NK-92 treated with Interleukin-12 subunit alpha and Interleukin-12 subunit beta, amount 100 ng/mL, for 24 hours (cell line): ENCODE measurements around the gene OTOF.
A peak's percentile ranks its signal among the peaks of the same experiment; 100 is the strongest.

Experiments used
- DNase-seq: peaks from one replicate; lab custom pipeline; 2025; lab: John Stamatoyannopoulos, UW

OTOF gene

GRCh38 chr2:26477911-26478253 is at the start of gene OTOF:
Gene OTOF (minus strand): TSS chr2:26478124.
- DNase-seq: no peak

- DNase-seq: no peak
These were observed 48.7 kb upstream of the OTOF start for GRCh38 chr2:26526589-26526988.

GRCh38 chr2:26526105-26526504 is 48.2 kb upstream of the OTOF start:
- DNase-seq: no peak

DNA sequence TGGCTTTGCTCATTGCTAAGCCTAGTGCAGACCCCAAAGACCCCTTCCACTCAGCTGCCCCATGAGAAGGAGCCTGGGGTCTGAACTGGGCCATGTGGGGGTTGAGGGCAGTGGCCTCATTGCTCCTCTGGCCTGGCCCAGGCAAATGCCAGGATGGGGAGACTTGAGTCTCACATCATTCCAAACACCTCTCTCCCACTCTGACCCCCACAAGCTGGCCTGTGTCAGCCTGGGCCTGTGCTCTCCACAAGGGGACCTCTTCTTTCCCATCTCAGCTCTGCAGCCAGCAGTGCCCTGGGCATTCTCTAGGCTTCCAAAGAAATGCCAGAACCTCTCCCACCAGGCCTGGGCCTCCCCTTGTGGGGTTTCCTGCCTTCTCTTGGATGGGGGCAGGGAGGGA is 45.8 kb upstream of the OTOF start:
- no peak for DNase-seq

GRCh38 chr2:26522751-26523171 is 44.8 kb upstream of the OTOF start:
- no peak for DNase-seq

DNA sequence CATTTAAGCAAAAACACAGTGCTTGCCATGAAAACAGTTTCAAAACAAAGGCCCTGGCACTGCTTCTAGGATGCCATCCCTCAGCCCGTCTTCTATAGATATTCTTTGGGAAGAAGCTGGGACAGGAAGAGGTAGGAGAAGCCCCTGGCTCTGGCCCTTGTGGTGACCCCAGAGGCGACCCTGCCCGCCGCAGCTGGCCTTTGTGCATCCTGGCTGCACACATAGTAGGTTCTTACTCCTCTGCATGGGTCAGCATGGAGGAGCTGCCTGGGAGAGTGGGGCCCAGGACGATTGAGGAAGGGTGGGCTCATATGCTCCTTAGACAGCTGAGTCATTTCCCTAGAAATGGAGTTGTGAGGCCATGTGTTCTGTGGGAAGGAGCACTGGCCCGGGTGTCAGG is 44.4 kb upstream of the OTOF start:
- DNase-seq: no peak

DNA sequence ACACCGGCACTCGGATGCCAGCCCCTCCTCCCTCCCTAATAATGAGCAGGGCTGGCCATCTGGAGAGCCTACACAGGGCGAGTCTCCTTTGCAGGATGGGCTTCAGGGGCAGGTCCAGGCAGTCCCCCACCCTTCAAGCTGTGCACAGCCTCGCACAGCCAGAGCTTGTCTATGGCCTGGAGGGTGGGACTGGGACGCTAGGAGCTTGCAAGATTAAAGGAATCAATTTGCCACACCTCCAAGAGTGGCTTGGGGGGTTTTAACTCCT is 43.9 kb upstream of the OTOF start:
- no peak for DNase-seq

DNA sequence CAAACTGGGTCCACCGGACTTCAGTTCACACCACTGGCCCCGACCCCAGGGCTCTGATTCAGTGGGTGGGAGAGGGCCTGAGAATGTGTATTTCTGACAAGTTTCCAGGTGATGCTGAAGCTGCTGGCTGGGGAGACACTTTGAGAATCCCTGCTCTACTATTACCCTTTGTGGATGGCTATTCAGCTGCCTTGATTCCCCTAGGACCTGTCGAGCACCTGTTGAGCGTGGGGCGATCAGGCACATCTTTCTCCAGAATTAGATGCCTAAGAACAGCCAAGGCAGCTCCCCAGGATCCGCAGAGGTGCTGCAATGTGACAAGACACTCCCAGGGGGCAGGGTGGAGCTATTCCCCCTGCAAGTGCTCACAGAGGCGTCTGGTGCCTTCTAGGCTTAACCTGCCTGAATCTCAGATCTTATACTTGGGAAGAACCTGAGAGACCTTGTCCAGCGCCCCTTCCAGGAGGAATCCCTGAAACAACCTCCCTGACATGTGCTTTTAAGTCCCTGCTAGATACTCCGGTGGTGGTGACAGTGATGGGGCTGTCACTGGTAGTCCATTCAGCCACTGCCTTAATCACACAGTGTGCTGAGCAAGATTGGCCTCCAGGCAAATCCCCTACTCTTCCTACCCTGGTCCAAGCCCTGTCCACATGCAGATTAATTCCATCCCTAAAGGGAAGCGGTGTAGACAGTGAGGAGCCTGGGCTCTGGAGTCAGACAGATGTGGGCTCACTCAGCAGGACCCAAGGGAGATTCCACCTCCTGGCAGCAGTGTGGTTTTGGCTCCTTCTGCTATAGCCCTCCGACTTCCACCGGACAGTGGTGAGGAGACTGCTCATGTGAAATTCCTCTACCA is 43.4 kb upstream of the OTOF start:
- DNase-seq: no peak

- DNase-seq: no peak
These were observed 42.2 kb upstream of the OTOF start for GRCh38 chr2:26520148-26520449.

DNA sequence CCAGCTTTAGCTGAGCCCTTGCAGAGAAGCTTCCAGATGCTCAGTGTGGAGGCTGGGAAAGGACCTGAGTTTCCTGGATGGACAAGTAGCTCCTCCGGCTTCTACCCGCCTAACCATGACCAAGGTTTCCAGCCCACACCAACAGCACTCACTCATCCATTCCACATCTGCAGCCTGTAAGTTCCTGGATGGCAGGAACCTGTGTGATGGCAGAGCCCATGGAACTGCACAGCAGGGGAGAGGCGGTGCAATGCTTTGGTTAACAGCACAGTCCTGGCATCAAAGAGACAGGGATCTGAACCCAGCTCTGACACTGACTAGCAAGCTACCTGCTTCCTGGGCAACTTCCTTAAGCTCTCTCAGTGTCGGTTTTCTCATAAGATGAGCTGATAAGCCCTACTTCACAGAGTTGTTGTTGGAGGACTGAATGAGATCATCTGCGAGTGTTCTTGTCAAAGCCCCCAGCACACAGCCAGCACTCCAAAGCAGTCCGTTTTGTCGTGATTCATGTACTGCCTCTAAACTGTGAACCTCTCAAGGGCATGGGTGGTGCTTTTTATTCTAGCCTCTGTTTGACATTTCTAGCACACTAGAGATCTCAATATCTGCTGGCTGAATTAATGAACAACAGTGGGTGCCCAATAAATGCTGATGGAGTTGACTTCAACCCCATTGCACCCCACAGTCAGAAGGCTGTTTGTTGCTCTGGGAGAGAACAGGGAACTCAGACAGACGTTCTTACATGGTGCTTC is 41.6 kb upstream of the OTOF start:
- DNase-seq: no peak

- DNase-seq: no peak
These were observed 38.9 kb upstream of the OTOF start for GRCh38 chr2:26516781-26517180.

GRCh38 chr2:26516246-26516645 is 38.3 kb upstream of the OTOF start:
- no peak for DNase-seq

- no peak for DNase-seq
These were observed 37.8 kb upstream of the OTOF start for GRCh38 chr2:26515771-26516170.

DNA sequence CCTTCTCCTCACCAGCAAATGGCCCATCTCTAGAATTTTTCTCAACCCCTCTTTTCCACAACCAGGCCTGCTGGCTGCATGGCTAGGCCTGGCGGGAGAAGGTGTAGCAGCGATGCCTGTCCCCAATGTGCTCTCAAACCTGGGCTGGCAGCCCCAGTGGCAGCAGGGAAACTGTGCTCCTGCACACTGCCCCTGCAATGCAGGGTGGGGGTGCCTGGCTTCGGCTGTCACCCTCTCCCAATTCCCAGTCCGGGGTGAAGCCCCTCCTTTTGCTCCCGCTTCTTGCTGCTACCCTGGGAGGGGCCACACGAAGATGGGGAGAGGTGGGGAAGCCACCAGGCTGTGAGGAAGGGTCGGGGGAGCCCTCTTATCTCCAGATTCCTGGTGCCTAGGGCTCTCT is 36.1 kb upstream of the OTOF start:
- no peak for DNase-seq

DNA sequence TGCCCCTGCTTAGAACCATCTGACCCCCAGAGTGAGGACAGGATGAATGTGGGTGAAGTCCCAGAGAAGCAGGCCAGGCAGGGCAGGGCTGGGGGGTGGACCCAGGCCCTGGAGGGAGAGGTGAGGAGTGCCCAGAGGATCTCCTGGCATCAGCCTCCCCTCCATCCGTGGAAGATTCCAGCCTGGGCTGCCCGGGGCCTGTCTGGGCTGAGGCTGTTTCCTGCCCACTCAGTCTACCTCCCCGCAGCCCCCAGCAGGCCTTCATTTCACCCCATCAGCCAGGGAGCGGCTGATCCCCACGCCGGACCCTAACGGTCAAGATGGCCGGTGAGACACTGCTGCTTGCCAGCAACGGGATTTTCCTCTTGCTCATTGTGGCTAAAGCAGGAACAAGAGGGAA is 35.3 kb upstream of the OTOF start:
- no peak for DNase-seq

DNA sequence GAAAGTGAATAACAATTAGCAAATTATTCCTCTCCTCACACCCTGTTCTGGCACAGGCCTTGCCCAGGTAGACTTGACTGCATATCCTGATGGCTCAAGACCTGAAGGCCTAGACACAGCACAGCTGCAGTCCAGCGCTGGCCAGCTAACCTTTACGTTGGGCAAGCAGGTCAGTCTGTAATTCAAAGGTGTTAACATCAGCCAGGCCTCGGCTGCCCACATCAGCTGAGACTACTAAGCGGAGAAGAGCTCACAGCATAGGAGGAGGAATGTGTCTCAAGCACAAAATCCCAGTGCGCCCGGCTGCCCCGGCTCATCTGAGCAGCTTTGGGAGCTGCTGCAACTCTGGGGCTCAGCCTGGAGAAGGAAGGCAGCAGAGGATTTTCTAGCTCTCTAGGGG is 33.5 kb upstream of the OTOF start:
- no peak for DNase-seq

GRCh38 chr2:26510344-26510973 is 32.5 kb upstream of the OTOF start:
- no peak for DNase-seq

DNA sequence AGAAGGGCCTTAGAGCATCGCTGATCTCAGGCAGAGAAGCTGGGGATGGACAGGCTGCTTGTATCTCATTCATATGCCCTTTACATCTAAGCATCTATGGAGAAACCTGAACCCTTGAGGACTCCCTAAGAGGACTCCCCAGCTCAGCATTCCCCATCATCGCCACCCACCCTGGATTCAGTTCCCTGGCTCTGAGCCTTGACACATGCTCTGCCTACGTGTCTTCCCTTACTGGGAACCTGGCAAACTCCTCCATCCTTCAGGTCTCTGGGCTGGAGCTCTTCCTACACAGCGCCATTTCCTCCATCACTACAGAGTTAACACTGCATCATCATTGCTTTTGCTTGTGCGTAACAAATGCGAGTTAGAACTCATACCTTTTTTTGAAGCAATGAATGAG is 31.2 kb upstream of the OTOF start:
- DNase-seq: no peak

DNA sequence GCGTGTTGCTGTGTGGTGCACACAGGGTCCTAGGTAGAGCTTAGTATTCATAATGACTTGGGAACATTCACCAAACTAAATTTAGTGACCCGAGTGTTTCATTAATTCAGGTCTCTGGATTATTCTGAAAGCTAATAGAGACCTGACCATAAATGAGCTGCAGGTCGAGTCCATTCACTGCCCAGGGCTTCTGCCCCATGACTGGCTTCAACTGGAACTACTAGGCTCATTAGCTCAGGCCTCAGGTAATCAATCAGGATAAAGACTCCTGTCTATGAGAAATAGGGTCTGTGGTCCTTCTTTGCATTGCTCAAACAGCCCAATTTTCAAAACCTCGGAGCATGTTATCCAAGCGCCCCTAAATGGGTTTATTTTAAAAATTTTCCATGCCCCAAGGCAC is 30.0 kb upstream of the OTOF start:
- DNase-seq: no peak

DNA sequence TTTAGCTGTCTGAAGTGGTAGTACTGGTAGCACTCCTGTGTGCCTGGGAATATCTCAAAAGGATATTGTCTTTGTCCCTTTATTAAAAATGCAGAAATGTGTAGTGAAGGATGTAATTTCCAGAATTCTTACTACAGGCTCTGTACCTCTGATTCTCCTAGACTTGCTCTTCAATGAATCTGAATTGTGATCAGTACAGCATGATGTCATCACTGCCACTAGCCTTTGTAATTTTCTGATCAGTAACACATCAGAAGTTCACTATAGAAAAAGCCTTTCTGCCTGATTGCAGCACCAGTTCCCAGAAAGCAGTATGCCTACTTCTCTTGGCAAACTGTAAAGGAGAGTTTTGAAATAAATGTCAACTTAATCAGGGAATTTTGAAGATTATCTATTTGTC is 29.2 kb upstream of the OTOF start:
- DNase-seq: no peak

- DNase-seq: no peak
These were observed 28.4 kb upstream of the OTOF start for GRCh38 chr2:26506279-26506678.

DNA sequence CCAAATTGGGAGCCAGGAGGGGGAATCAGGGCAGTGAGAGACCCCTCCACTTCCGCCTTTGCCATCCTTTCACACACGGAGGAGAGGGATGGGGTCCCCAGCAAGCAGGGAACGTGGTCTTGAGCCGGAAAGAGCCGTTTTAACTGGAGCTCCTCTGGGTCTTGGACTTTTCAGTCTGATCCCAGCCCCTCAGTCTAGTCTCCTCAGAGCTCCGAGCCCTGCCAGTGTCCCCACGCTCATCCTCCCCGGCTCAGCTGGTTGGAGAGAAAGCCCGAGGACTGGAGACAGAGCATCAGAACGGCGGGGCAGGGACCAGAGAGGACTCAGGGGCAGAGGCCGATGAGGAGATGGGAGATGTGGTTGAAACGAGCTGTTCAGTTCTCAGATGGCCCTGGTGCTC is 26.1 kb upstream of the OTOF start:
- no peak for DNase-seq

- peak; percentile 46 for DNase-seq
These were observed 25.4 kb upstream of the OTOF start for GRCh38 chr2:26503231-26503880.
